Neural cell (in vitro differentiated cells): Measurements from ENCODE around the gene MPZL1. TPM values are rescaled to one million over a fixed set of nuclear protein-coding genes. Genes with fewer than 3 reads are reported as not detected.
"Not testable (repeated sequence)": the region's sequence is repeated elsewhere in the genome, so short reads cannot be mapped to it uniquely, and the experiment has no call there.

Experiments
- H2AFZ ChIP-seq: fragments of 200-600, 300-800 bp; sonication (generic), shearing (Covaris generic); 2 replicates; pipeline ENCODE4 v1.6.0; 2014; ENCODE audit warnings: low read depth, mild to moderate bottlenecking, antibody characterized with exemption, low read length, moderate library complexity
- H3F3A ChIP-seq: fragments of 200-600 bp; shearing (Covaris generic); 2 replicates; pipeline ENCODE4 v1.6.1; 2016; ENCODE audit warnings: mild to moderate bottlenecking, moderate library complexity, mixed read lengths, antibody characterized with exemption, low read length; ENCODE audit not compliant: insufficient read depth, poor library complexity, severe bottlenecking
- H3K27ac ChIP-seq: fragments of 200-600, 300-800 bp; sonication (generic), shearing (Covaris generic); 2 replicates; pipeline ENCODE4 v1.5.1; 2014; ENCODE audit warnings: mild to moderate bottlenecking, low read length, moderate library complexity
- H3K27me3 ChIP-seq: fragments of 300-800, 200-600 bp; sonication (generic), shearing (Covaris generic); 2 replicates; pipeline ENCODE4 v1.6.0; 2014; ENCODE audit warnings: mild to moderate bottlenecking, low read depth, low read length, moderate library complexity; ENCODE audit not compliant: insufficient read depth
- H3K36me3 ChIP-seq: fragments of 300-800, 200-600 bp; sonication (generic), shearing (Covaris generic); 2 replicates; pipeline ENCODE4 v1.5.1; 2014; ENCODE audit warnings: mild to moderate bottlenecking, antibody characterized with exemption, low read length, moderate library complexity; ENCODE audit not compliant: insufficient read depth
- H3K4me2 ChIP-seq: fragments of 300-800, 200-600 bp; sonication (generic), shearing (Covaris generic); 2 replicates; pipeline ENCODE4 v1.6.0; 2014; ENCODE audit warnings: mild to moderate bottlenecking, low read length
- H3K4me3 ChIP-seq: fragments of 300-800, 200-600 bp; sonication (generic), shearing (Covaris generic); 2 replicates; pipeline ENCODE4 v1.5.1; 2014; ENCODE audit warnings: mild to moderate bottlenecking, low read length, moderate library complexity
- H3K79me2 ChIP-seq: fragments of 200-600 bp; shearing (Covaris generic); replicated peaks from 2 replicates; pipeline ENCODE4 v1.6.0; 2014; ENCODE audit warnings: mild to moderate bottlenecking, low read length, moderate library complexity; ENCODE audit not compliant: insufficient read depth
- H3K9ac ChIP-seq: fragments of 300-800, 200-600 bp; sonication (generic), shearing (Covaris generic); 2 replicates; pipeline ENCODE4 v1.6.1; 2016; ENCODE audit warnings: mild to moderate bottlenecking, low read length, mixed read lengths
- H3K9me2 ChIP-seq: fragments of 200-600 bp; shearing (Covaris generic); 2 replicates; pipeline ENCODE4 v1.6.1; 2016; ENCODE audit warnings: mild to moderate bottlenecking, low read length, mixed read lengths; ENCODE audit not compliant: insufficient read depth
- H3K9me3 ChIP-seq: fragments of 200-600, 300-800 bp; sonication (generic), shearing (Covaris generic); 2 replicates; pipeline ENCODE4 v1.6.1; 2016; ENCODE audit warnings: mild to moderate bottlenecking, mixed run types, low read length, moderate library complexity, mixed read lengths
- H4K20me1 ChIP-seq: fragments of 200-600 bp; shearing (Covaris generic); 2 replicates; pipeline ENCODE4 v1.6.1; 2016; ENCODE audit warnings: mild to moderate bottlenecking, mixed run types; ENCODE audit not compliant: insufficient read depth
- EP300 ChIP-seq: fragments of 450-650 bp; conservative IDR thresholded peaks from 2 replicates; pipeline ENCODE4 v1.6.1; 2014; ENCODE audit warnings: antibody characterized with exemption, mild to moderate bottlenecking, moderate library complexity; ENCODE audit not compliant: poor library complexity, severe bottlenecking
- EZH2 ChIP-seq: fragments of 200-600, 300-800 bp; shearing (Covaris generic), sonication (generic); IDR thresholded peaks from 2 replicates; pipeline ENCODE4 v1.6.1; 2014; ENCODE audit warnings: antibody characterized with exemption, low read length, borderline replicate concordance, mild to moderate bottlenecking; ENCODE audit not compliant: insufficient read depth, poor library complexity, severe bottlenecking
- MXI1 ChIP-seq: fragments of 450-650 bp; conservative IDR thresholded peaks from 2 replicates; pipeline ENCODE4 v1.6.1; 2014; ENCODE audit warnings: antibody characterized with exemption, mild to moderate bottlenecking; ENCODE audit not compliant: poor library complexity, severe bottlenecking
- POLR2AphosphoS5 ChIP-seq: IDR thresholded peaks from 2 replicates; pipeline ENCODE4 v1.6.1; 2012
- RAD21 ChIP-seq: fragments of 450-650 bp; conservative IDR thresholded peaks from 2 replicates; pipeline ENCODE4 v1.6.1; 2014; ENCODE audit warnings: antibody characterized with exemption, mild to moderate bottlenecking, moderate library complexity
- SMC3 ChIP-seq: fragments of 450-650 bp; conservative IDR thresholded peaks from 2 replicates; pipeline ENCODE4 v1.6.1; 2014; ENCODE audit warnings: antibody characterized with exemption, mild to moderate bottlenecking, moderate library complexity; ENCODE audit not compliant: poor library complexity
- TAF1 ChIP-seq: IDR thresholded peaks from 2 replicates; pipeline ENCODE4 v1.6.1; 2012; ENCODE audit warnings: low read depth
- polyA plus RNA-seq: library from polyadenylated mRNA; depleted of rRNA; stranded (reverse); fragments of >200 nt; gene quantifications from 2 replicates; pipeline ENCODE4 v1.2.3, GENCODE V29; 2014
- TF ChIP-seq, protein P1 (sequence below): IDR thresholded peaks from 2 replicates; pipeline ENCODE4 v1.6.1; 2012; ENCODE audit warnings: borderline replicate concordance

MPZL1 gene
- polyA plus RNA-seq, 1 donor from 2014 or later, result 167 TPM

DNA sequence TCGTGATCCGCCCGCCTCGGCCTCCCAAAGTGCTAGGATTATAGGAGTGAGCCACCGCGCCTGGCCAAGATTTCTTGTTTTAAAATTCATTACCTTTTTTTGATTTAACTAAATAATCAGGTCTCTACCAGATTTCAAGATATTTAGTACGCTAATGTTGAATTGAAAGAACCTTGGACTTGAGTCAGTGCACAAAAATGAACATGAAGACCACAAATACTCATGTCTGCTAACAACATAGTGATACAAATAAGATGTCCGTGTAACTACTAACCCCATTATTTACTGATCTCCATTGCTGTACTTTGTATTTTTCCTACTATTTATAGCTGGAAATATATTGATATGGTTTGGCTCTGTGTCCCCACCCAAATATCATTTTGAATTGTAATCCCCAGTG lies 16.4 kb downstream of the MPZL1 start:
- H3K79me2 ChIP-seq, result peaks cover 6% of the 10 kb centered on the region

GRCh38 chr1:167739752-167740151 lies 18.0 kb downstream of the MPZL1 start:
- H2AFZ ChIP-seq, result no peak overlapping the region
- H3K36me3 ChIP-seq, result no peaks in the 10 kb centered on the region
- H3K9ac ChIP-seq, result no peak overlapping the region
- no peak overlapping the region for H3K4me3 ChIP-seq
- H3F3A ChIP-seq, result no peaks in the 10 kb centered on the region
- H3K27me3 ChIP-seq, result no peaks in the 10 kb centered on the region
- H4K20me1 ChIP-seq, result no peaks in the 10 kb centered on the region
- no peaks in the 10 kb centered on the region for H3K9me3 ChIP-seq
- no peaks in the 10 kb centered on the region for H3K9me2 ChIP-seq
- H3K4me2 ChIP-seq, result no peak overlapping the region
- TF ChIP-seq TAF1 (no peak), SMC3 (no peak), POLR2AphosphoS5 (no peak), EP300 (no peak), RAD21 (no peak), MXI1 (no peak), EZH2 (no peak)
- TF ChIP-seq, protein P1, sequence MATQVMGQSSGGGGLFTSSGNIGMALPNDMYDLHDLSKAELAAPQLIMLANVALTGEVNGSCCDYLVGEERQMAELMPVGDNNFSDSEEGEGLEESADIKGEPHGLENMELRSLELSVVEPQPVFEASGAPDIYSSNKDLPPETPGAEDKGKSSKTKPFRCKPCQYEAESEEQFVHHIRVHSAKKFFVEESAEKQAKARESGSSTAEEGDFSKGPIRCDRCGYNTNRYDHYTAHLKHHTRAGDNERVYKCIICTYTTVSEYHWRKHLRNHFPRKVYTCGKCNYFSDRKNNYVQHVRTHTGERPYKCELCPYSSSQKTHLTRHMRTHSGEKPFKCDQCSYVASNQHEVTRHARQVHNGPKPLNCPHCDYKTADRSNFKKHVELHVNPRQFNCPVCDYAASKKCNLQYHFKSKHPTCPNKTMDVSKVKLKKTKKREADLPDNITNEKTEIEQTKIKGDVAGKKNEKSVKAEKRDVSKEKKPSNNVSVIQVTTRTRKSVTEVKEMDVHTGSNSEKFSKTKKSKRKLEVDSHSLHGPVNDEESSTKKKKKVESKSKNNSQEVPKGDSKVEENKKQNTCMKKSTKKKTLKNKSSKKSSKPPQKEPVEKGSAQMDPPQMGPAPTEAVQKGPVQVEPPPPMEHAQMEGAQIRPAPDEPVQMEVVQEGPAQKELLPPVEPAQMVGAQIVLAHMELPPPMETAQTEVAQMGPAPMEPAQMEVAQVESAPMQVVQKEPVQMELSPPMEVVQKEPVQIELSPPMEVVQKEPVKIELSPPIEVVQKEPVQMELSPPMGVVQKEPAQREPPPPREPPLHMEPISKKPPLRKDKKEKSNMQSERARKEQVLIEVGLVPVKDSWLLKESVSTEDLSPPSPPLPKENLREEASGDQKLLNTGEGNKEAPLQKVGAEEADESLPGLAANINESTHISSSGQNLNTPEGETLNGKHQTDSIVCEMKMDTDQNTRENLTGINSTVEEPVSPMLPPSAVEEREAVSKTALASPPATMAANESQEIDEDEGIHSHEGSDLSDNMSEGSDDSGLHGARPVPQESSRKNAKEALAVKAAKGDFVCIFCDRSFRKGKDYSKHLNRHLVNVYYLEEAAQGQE, result no peak
- no peak overlapping the region for H3K27ac ChIP-seq
- peaks cover 6% of the 10 kb centered on the region for H3K79me2 ChIP-seq

More for the DNA sequence above, 16.4 kb downstream of the MPZL1 start:
- no peaks in the 10 kb centered on the region for H3K9me2 ChIP-seq
- H3K27me3 ChIP-seq, result no peaks in the 10 kb centered on the region
- no peak overlapping the region for H3K4me3 ChIP-seq
- H3K9me3 ChIP-seq, result no peaks in the 10 kb centered on the region
- no peaks in the 10 kb centered on the region for H3F3A ChIP-seq
- no peaks in the 10 kb centered on the region for H4K20me1 ChIP-seq
- H3K4me2 ChIP-seq, result no peak overlapping the region
- H3K36me3 ChIP-seq, result no peaks in the 10 kb centered on the region
- H3K9ac ChIP-seq, result no peak overlapping the region
- TF ChIP-seq, protein P1, result no peak
- TF ChIP-seq MXI1 (no peak), POLR2AphosphoS5 (no peak)
- H2AFZ ChIP-seq, result no peak overlapping the region
- H3K27ac ChIP-seq, result no peak overlapping the region

- H3K27me3 ChIP-seq, H2AFZ ChIP-seq, H3K79me2 ChIP-seq, H3K36me3 ChIP-seq, H3K27ac ChIP-seq, H3K4me2 ChIP-seq, H3K9me2 ChIP-seq, H3K4me3 ChIP-seq, H3K9ac ChIP-seq, H3F3A ChIP-seq, H3K9me3 ChIP-seq, H4K20me1 ChIP-seq: not testable (repeated sequence)
These were observed 19.3 kb downstream of the MPZL1 start for GRCh38 chr1:167741103-167741502.

- not testable (repeated sequence) for H3K4me2 ChIP-seq
These were observed 20.7 kb downstream of the MPZL1 start for GRCh38 chr1:167742392-167743057.

More at GRCh38 chr1:167742392-167743057, 20.7 kb downstream of the MPZL1 start:
- not testable (repeated sequence) for H3F3A ChIP-seq, H3K4me3 ChIP-seq, H3K9me3 ChIP-seq, H3K9ac ChIP-seq, H3K9me2 ChIP-seq, H3K36me3 ChIP-seq, H2AFZ ChIP-seq, H4K20me1 ChIP-seq, H3K27ac ChIP-seq, H3K27me3 ChIP-seq
- peaks cover 12% of the 10 kb centered on the region for H3K79me2 ChIP-seq
